Neural cell (in vitro differentiated cells): ENCODE measurements around the gene GOLGA6L1. TPM values are rescaled to one million over a fixed set of nuclear protein-coding genes. Genes with fewer than 3 reads are reported as not detected.

Experiments used
- H2AFZ ChIP-seq: fragments of 200-600, 300-800 bp; sonication (generic), shearing (Covaris generic); 2 replicates; pipeline ENCODE4 v1.6.0; 2014; ENCODE audit warnings: low read depth, mild to moderate bottlenecking, antibody characterized with exemption, low read length, moderate library complexity
- H3F3A ChIP-seq: fragments of 200-600 bp; shearing (Covaris generic); 2 replicates; pipeline ENCODE4 v1.6.1; 2016; ENCODE audit warnings: mild to moderate bottlenecking, moderate library complexity, mixed read lengths, antibody characterized with exemption, low read length; ENCODE audit not compliant: insufficient read depth, poor library complexity, severe bottlenecking
- H3K27ac ChIP-seq: fragments of 200-600, 300-800 bp; sonication (generic), shearing (Covaris generic); 2 replicates; pipeline ENCODE4 v1.5.1; 2014; ENCODE audit warnings: mild to moderate bottlenecking, low read length, moderate library complexity
- H3K27me3 ChIP-seq: fragments of 300-800, 200-600 bp; sonication (generic), shearing (Covaris generic); 2 replicates; pipeline ENCODE4 v1.6.0; 2014; ENCODE audit warnings: mild to moderate bottlenecking, low read depth, low read length, moderate library complexity; ENCODE audit not compliant: insufficient read depth
- H3K36me3 ChIP-seq: fragments of 300-800, 200-600 bp; sonication (generic), shearing (Covaris generic); 2 replicates; pipeline ENCODE4 v1.5.1; 2014; ENCODE audit warnings: mild to moderate bottlenecking, antibody characterized with exemption, low read length, moderate library complexity; ENCODE audit not compliant: insufficient read depth
- H3K4me2 ChIP-seq: fragments of 300-800, 200-600 bp; sonication (generic), shearing (Covaris generic); 2 replicates; pipeline ENCODE4 v1.6.0; 2014; ENCODE audit warnings: mild to moderate bottlenecking, low read length
- H3K4me3 ChIP-seq: fragments of 300-800, 200-600 bp; sonication (generic), shearing (Covaris generic); 2 replicates; pipeline ENCODE4 v1.5.1; 2014; ENCODE audit warnings: mild to moderate bottlenecking, low read length, moderate library complexity
- H3K79me2 ChIP-seq: fragments of 200-600 bp; shearing (Covaris generic); replicated peaks from 2 replicates; pipeline ENCODE4 v1.6.0; 2014; ENCODE audit warnings: mild to moderate bottlenecking, low read length, moderate library complexity; ENCODE audit not compliant: insufficient read depth
- H3K9ac ChIP-seq: fragments of 300-800, 200-600 bp; sonication (generic), shearing (Covaris generic); 2 replicates; pipeline ENCODE4 v1.6.1; 2016; ENCODE audit warnings: mild to moderate bottlenecking, low read length, mixed read lengths
- H3K9me2 ChIP-seq: fragments of 200-600 bp; shearing (Covaris generic); 2 replicates; pipeline ENCODE4 v1.6.1; 2016; ENCODE audit warnings: mild to moderate bottlenecking, low read length, mixed read lengths; ENCODE audit not compliant: insufficient read depth
- H3K9me3 ChIP-seq: fragments of 200-600, 300-800 bp; sonication (generic), shearing (Covaris generic); 2 replicates; pipeline ENCODE4 v1.6.1; 2016; ENCODE audit warnings: mild to moderate bottlenecking, mixed run types, low read length, moderate library complexity, mixed read lengths
- H4K20me1 ChIP-seq: fragments of 200-600 bp; shearing (Covaris generic); 2 replicates; pipeline ENCODE4 v1.6.1; 2016; ENCODE audit warnings: mild to moderate bottlenecking, mixed run types; ENCODE audit not compliant: insufficient read depth
- CTCF ChIP-seq: fragments of 450-650 bp; IDR thresholded peaks from 2 replicates; pipeline ENCODE4 v1.5.1; 2014; ENCODE audit warnings: antibody characterized with exemption, mild to moderate bottlenecking, moderate library complexity; ENCODE audit not compliant: poor library complexity, severe bottlenecking
- EP300 ChIP-seq: fragments of 450-650 bp; conservative IDR thresholded peaks from 2 replicates; pipeline ENCODE4 v1.6.1; 2014; ENCODE audit warnings: antibody characterized with exemption, mild to moderate bottlenecking, moderate library complexity; ENCODE audit not compliant: poor library complexity, severe bottlenecking
- EZH2 ChIP-seq: fragments of 200-600, 300-800 bp; shearing (Covaris generic), sonication (generic); IDR thresholded peaks from 2 replicates; pipeline ENCODE4 v1.6.1; 2014; ENCODE audit warnings: antibody characterized with exemption, low read length, borderline replicate concordance, mild to moderate bottlenecking; ENCODE audit not compliant: insufficient read depth, poor library complexity, severe bottlenecking
- MXI1 ChIP-seq: fragments of 450-650 bp; conservative IDR thresholded peaks from 2 replicates; pipeline ENCODE4 v1.6.1; 2014; ENCODE audit warnings: antibody characterized with exemption, mild to moderate bottlenecking; ENCODE audit not compliant: poor library complexity, severe bottlenecking
- POLR2AphosphoS5 ChIP-seq: IDR thresholded peaks from 2 replicates; pipeline ENCODE4 v1.6.1; 2012
- RAD21 ChIP-seq: fragments of 450-650 bp; conservative IDR thresholded peaks from 2 replicates; pipeline ENCODE4 v1.6.1; 2014; ENCODE audit warnings: antibody characterized with exemption, mild to moderate bottlenecking, moderate library complexity
- REST ChIP-seq: IDR thresholded peaks from 2 replicates; pipeline ENCODE4 v1.6.1; 2012; ENCODE audit warnings: borderline replicate concordance
- SMC3 ChIP-seq: fragments of 450-650 bp; conservative IDR thresholded peaks from 2 replicates; pipeline ENCODE4 v1.6.1; 2014; ENCODE audit warnings: antibody characterized with exemption, mild to moderate bottlenecking, moderate library complexity; ENCODE audit not compliant: poor library complexity
- TAF1 ChIP-seq: IDR thresholded peaks from 2 replicates; pipeline ENCODE4 v1.6.1; 2012; ENCODE audit warnings: low read depth
- polyA plus RNA-seq: library from polyadenylated mRNA; depleted of rRNA; stranded (reverse); fragments of >200 nt; gene quantifications from 2 replicates; pipeline ENCODE4 v1.2.3, GENCODE V29; 2014
- small RNA-seq, 3 experiments: library from RNA; depleted of rRNA; stranded (forward); fragments of <200 nt; gene quantifications; one replicate each; pipeline ENCODE3, GENCODE V24; 2012

Gene GOLGA6L1
- polyA plus RNA-seq, 1 donor from 2014 or later, result not detected

- H3K9ac ChIP-seq, result no peak overlapping the region
- H2AFZ ChIP-seq, result no peak overlapping the region
- H3K27ac ChIP-seq, result no peak overlapping the region
- no peaks in the 10 kb centered on the region for H3K36me3 ChIP-seq
- H3K27me3 ChIP-seq, result no peaks in the 10 kb centered on the region
- no peak overlapping the region for H3K4me2 ChIP-seq
- no peaks in the 10 kb centered on the region for H3F3A ChIP-seq
- no peaks in the 10 kb centered on the region for H3K9me3 ChIP-seq
- no peaks in the 10 kb centered on the region for H3K9me2 ChIP-seq
- no peak overlapping the region for H3K4me3 ChIP-seq
- TF ChIP-seq EP300 (no peak), EZH2 (no peak), MXI1 (no peak), SMC3 (no peak), TAF1 (no peak), REST (no peak), CTCF (no peak), POLR2AphosphoS5 (no peak), RAD21 (no peak)
- no peaks in the 10 kb centered on the region for H4K20me1 ChIP-seq
- H3K79me2 ChIP-seq, result no peaks in the 10 kb centered on the region
Measured at GRCh38 chr15:23079766-23080165, 56.9 kb downstream of the GOLGA6L1 start.

Small RNA genes within 50 kb of the gene (small RNA-seq; reads per million reads assigned to genes)
- gene RN7SL106P, result 0 reads per million in 3 experiments

Other genes with a start within 250 kb of the GOLGA6L1 start
- 9.3 and 22.2 TPM in 2 replicates for gene CYFIP1, start 156.5 kb downstream of the GOLGA6L1 start, polyA plus RNA-seq
- gene TUBGCP5, start 97.3 kb downstream of the GOLGA6L1 start, polyA plus RNA-seq, result 23.3 and 30.3 TPM in 2 replicates
- not detected in 2 replicates for gene GOLGA6L26, start 197.4 kb upstream of the GOLGA6L1 start, polyA plus RNA-seq
- not detected in 2 replicates for gene GOLGA8S, start 217.9 kb upstream of the GOLGA6L1 start, polyA plus RNA-seq